Effector memory CD8-positive, alpha-beta T cell (primary cell): ENCODE data around the gene SREBF1.

Experiments used
- ATAC-seq: fragments of 150-1000 bp; cut with Tn5 transposase; replicated peaks from 2 replicates; pipeline ENCODE4 v1.10.0; 2021; ENCODE audit warnings: mild to moderate bottlenecking, moderate library complexity
- DNase-seq, 3 experiments: peaks; one replicate each; pipeline ENCODE4 v3.0.0; 2021
- H3K27ac Mint-ChIP-seq, 2 donors: one replicate each; pipeline ENCODE4 v1.8.0; 2022; ENCODE audit warnings: mild to moderate bottlenecking in 2 of 2, mixed read lengths in 2 of 2, moderate library complexity in 2 of 2
- H3K27me3 Mint-ChIP-seq, 2 donors: one replicate each; pipeline ENCODE4 v1.8.0; 2022; ENCODE audit warnings: mixed read lengths in 2 of 2
- H3K36me3 Mint-ChIP-seq: one replicate; pipeline ENCODE4 v1.8.0; 2022; ENCODE audit warnings: mild to moderate bottlenecking, moderate library complexity, mixed read lengths; ENCODE audit not compliant: insufficient read depth
- H3K4me1 Mint-ChIP-seq, 2 donors: one replicate each; pipeline ENCODE4 v1.8.0; 2022; ENCODE audit warnings: low read depth in 2 of 2, mixed read lengths in 2 of 2
- H3K4me3 Mint-ChIP-seq, 2 donors: one replicate each; pipeline ENCODE4 v1.8.0; 2022; ENCODE audit warnings: mild to moderate bottlenecking in 2 of 2, mixed read lengths in 2 of 2, moderate library complexity in 2 of 2
- H3K9me3 Mint-ChIP-seq, 2 donors: one replicate each; pipeline ENCODE4 v1.8.0; 2022; ENCODE audit warnings: mixed read lengths in 2 of 2

Gene SREBF1

DNA sequence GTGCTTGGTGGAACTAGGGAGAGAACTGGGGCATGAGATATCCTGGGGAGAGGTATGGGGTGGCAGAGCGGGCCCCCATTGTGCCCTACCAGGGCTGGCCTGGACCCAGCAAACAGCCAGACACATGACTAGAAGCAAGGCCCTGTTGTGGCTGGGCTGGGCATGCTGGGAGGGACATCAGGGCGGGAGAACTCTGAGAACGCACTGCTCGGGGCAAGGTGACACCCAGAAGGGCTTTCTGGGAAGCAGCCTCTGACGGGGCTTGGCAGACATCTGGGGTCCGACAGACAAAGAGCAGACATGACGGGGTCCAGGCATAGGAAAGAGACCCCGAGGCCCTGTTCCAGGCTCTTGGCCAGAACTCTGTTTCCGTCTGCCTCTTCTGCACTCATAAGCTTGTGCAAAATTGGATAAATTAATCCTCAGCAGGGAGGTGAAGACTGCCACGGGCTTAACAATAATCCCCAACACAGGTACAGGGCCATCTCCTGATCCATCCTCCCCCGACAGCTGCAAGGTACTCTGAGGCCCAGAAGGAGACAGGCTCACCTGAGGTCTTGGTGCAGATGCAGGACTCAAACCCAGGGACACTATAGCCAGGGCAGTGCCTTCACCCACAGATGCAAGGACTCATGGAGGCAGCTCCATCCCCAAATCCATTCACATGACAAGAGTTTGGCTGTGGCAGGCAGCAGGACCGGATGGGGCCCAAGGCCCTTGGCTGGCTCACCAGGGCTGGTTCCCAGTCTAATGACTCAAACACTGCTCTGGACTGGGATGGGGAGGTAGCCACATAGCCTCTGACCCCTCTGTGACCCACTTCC, 5.4 kb downstream of the SREBF1 start:
- Mint-ChIP-seq H3K9me3 (no peaks in the 10 kb centered on the region), H3K4me3 (no peak overlapping the region), H3K36me3 (peaks cover 69% of the 10 kb centered on the region), H3K27me3 (no peaks in the 10 kb centered on the region), H3K4me1 (peaks cover 44 to 52% of the 10 kb centered on the region in 2 donors), H3K27ac (peak overlapping the region; percentile 44 to 52)
- DNase-seq (no peak), ATAC-seq (no peak)

DNA sequence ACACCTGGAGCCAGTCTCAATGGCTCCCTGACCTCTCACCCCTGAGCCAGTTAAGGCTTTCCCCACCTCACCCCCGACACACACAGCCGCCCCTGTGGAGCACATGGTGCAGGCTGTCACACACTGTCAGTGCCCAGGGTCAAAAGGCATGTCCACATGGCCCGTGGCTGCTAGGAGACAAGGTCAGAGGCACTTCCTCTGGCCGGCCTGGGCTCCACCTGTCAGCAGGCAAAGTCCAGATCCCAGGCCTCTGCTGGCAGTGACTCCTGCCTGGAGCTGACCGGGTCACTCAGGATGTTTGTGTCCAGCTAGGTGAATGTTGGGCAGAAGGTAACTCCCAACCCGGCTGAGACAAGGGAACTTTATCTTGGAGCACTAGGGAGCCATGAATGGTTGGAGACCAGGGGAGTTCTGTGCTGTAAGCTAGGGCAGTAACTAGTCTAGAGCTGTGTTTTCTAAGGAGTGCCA, 6.0 kb downstream of the SREBF1 start:
- Mint-ChIP-seq H3K36me3 (peaks cover 64% of the 10 kb centered on the region), H3K27ac (peak overlapping the region; percentile 44 to 52), H3K4me3 (no peak overlapping the region), H3K27me3 (no peaks in the 10 kb centered on the region), H3K9me3 (no peaks in the 10 kb centered on the region), H3K4me1 (peaks cover 47 to 55% of the 10 kb centered on the region in 2 donors)
- DNase-seq: no peak
- no peak for ATAC-seq

DNA sequence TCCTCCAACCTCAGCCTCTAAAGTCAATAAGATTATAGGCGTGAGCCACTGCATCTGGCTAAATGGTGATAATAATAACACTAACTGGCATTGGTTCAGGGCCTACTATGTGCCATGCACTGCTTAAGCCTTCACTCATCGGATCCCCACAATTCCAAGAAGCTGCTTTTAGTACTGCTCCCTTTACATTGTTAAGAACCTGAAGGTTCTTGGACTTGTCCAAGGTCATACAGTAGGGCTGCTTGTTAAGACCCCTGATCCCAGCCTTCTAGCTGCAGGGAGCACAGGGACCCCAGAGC, 6.6 kb downstream of the SREBF1 start:
- no peak for DNase-seq
- Mint-ChIP-seq H3K36me3 (peaks cover 61% of the 10 kb centered on the region), H3K27me3 (no peaks in the 10 kb centered on the region), H3K4me1 (peaks cover 44 to 51% of the 10 kb centered on the region in 2 donors), H3K4me3 (no peak overlapping the region), H3K9me3 (no peaks in the 10 kb centered on the region), H3K27ac (no peak overlapping the region)
- no peak for ATAC-seq

DNA sequence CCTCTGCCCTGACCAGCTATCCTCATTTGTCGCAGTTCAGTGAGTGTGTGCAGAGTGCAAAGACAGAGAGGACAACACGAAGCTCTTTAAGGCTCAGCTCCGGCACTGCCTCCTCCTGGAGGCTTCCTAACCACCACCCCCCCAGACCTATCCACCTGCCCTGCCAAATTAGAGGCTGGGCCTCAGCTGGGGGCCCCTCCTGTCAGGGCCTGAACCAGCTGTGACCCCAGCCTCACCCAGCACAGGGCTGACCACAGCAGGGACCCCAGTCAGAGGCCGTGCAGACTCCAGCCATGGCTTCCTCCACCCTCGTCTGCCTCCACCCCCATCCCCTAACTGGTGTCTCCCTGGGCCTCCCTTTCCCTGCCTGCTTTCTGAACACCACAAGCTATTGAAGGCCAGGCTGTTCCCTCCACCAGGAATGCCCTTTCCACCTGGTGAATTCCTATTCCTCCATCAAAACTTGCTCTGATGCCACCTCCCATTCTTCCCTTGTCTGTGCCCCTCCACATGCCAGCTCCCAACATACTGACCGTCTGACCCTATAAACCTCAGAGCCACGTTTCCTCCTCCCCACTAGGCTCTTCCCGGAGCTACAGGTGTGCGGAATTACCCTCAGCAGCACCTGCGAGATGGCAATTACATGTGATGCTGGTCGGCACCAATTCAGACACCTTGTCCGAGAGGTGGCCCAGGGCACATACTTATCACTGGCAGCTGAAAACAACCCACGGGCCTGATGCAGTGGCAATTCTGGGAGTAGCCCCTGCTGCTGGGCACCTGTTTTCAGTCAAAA, 8.8 kb downstream of the SREBF1 start:
- H3K4me1 Mint-ChIP-seq: peaks cover 48 to 51% of the 10 kb centered on the region in 2 donors
- H3K9me3 Mint-ChIP-seq: no peaks in the 10 kb centered on the region
- H3K4me3 Mint-ChIP-seq: peak overlapping the region in 1 of 2 donors; percentile 28
- ATAC-seq (no peak), DNase-seq (no peak)
- peak overlapping the region in 1 of 2 donors; percentile 96 for H3K27ac Mint-ChIP-seq
- peaks cover 58% of the 10 kb centered on the region for H3K36me3 Mint-ChIP-seq
- no peaks in the 10 kb centered on the region for H3K27me3 Mint-ChIP-seq

DNA sequence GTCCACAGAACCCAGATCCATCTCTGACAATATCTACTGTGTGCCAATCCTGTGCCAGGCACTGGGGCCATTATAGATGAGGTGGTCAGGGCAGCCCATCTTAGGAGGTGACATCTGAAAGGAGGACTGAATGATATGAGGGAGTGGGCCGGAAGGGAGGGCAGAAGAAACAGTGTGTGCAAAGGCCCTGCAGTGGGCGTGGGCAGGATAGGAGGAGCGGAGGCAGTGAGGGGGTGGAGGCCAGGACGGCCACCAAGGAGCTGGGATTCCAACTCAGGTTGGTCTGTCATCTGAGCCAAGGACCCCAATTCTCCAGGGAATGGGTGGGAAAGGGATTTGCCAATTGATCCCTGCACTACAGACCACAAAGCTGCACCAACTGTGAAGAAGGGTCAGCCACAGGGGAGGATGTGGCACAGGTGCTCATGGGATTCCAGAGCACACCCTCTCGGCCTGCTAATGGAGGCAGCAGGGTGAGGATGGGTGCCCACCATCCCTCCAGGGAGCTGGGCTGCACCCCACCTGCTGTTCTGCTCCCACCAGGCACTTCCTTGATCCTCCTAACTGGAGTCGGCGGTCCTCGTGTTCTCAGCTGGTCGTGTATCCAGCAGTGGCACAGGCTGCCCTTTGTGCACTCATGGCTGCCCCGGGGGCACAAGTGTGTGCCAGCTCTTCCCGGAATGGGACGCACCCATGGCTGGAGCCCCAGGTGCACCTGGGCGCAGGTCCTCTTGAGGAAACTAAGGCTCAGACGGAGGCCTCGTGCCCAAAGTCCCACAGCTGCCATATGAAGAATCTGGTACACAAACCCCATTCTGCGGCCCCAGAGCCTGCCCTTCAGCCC, 9.6 kb downstream of the SREBF1 start:
- no peaks in the 10 kb centered on the region for H3K27me3 Mint-ChIP-seq
- ATAC-seq (no peak), DNase-seq (no peak)
- peaks cover 58% of the 10 kb centered on the region for H3K36me3 Mint-ChIP-seq
- no peaks in the 10 kb centered on the region for H3K9me3 Mint-ChIP-seq
- peak overlapping the region; percentile 96 to 97 for H3K27ac Mint-ChIP-seq
- H3K4me1 Mint-ChIP-seq: peaks cover 52 to 56% of the 10 kb centered on the region in 2 donors
- peak overlapping the region; percentile 59 to 67 for H3K4me3 Mint-ChIP-seq

DNA sequence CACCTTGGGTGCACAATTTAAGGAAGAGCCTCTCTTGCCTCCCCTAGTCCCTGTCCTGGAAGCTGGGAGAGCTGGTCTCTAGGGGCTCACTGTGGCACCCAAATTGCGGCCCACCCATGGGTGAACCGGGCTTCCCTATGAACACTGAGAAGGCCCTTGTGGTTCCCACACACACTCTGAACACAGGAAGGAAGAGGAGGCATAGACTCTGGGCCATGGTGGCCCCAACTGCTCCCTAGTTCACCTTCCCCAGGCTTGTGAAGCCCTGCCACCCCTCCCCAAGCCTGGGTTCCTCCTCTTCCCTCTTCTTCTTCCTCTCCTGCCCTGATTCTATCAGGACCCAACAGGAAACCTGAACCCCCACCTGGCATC, 10.5 kb downstream of the SREBF1 start:
- Mint-ChIP-seq H3K4me3 (peak overlapping the region; percentile 59 to 67), H3K27me3 (no peaks in the 10 kb centered on the region), H3K4me1 (peaks cover 50 to 52% of the 10 kb centered on the region in 2 donors), H3K9me3 (no peaks in the 10 kb centered on the region), H3K27ac (peak overlapping the region; percentile 96 to 97), H3K36me3 (peaks cover 53% of the 10 kb centered on the region)
- DNase-seq (no peak), ATAC-seq (peak; percentile 6)

- Mint-ChIP-seq H3K9me3 (no peaks in the 10 kb centered on the region), H3K27ac (peak overlapping the region; percentile 96 to 97), H3K4me3 (peak overlapping the region; percentile 75 to 83), H3K4me1 (peaks cover 54 to 58% of the 10 kb centered on the region in 2 donors), H3K36me3 (peaks cover 55% of the 10 kb centered on the region), H3K27me3 (no peaks in the 10 kb centered on the region)
- no peak for ATAC-seq
- DNase-seq: no peak
These were observed 11.8 kb downstream of the SREBF1 start for GRCh38 chr17:17824783-17825614.

DNA sequence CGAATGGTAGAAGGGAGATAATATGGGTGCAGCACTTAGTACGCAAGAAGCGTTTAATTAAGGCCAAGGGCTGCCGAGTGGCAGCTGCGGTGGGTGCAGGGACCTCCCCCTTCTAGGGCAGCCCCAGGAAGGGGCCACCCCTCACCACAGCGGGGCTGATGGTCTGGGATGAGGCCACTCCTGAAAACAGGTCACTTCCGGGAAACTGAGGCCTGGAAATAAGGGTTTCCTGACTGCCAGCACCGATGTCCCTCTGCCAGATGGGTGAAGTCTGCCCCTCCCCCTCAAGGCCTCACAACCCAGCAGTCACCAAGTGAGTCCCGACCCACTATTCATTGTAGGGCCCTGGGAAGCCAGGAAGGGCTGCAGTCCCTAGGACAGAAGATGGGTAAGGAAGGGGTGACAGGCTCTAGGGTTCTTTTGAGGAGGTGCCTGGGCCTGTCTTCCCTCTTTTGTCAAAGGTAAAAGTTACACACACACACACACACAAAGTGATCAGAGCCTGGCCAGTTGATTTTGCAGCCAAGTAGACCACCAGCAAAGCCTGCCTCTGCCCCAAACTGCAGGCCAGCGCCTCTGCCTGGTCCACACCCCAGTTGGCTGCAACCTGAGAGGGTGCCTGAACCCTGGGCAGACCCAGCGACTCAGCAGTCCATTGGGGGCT, 12.5 kb downstream of the SREBF1 start:
- Mint-ChIP-seq H3K9me3 (no peaks in the 10 kb centered on the region), H3K27ac (peak overlapping the region; percentile 96 to 97), H3K4me3 (peak overlapping the region; percentile 75 to 83), H3K27me3 (no peaks in the 10 kb centered on the region), H3K4me1 (peaks cover 55 to 61% of the 10 kb centered on the region in 2 donors), H3K36me3 (peaks cover 59% of the 10 kb centered on the region)
- ATAC-seq: peak; percentile 44
- DNase-seq: no peak

DNA sequence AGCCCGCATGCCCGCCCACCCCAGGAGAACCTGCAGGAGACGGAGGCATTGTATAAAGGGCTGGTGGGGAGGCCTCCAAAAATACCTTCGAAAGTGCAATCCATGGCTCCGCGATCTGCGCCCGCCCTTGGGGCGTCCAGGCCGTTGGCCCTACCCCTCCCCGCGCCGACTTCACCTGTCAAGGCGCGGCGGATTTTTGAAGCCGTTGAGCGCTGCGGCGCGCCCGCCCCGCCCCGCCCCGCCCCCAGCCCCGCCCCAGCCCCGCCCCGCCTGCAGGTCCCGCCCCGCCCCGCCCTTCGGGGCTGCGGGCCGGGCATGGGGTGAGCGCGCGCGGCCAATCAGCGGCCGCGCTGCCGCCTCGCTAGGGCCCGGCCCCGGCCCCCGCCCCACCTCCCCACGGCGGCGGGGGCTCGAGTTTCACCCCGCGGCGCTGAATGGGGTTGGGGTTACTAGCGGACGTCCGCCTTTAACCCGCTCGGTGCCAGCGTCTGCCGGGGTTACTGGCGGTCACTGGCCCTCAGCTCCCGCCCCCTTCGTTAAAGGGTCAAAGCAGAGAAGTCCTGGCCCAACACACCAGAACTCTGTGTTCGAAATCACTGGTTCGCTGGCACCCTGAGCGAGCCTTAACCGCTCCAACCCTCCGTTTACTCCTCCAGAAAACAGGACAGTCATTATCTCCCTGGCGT, 13.2 kb downstream of the SREBF1 start:
- H3K4me1 Mint-ChIP-seq: peaks cover 57 to 65% of the 10 kb centered on the region in 2 donors
- peak; percentile 75 to 79 (median 77) for DNase-seq
- peak; percentile 82 for ATAC-seq

DNA sequence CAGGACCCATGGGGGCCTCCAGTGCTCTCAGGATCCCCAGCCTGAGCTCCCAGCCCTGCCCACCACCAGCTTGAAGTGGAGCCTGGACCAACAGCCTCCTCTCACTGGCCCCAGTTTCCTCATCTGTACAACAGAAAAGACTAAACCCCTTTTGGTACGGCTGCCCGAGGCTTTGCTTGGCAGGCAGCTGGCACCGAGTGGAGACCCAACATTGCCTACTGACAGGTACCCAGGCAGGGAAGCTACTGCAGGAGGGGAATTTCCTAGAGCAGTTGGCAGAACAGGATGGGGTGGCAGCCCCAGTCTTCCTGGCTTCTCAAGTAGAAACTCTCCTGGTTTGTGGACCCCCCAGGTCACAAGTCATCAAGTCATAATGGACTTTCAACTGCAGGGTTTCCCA, 14.2 kb downstream of the SREBF1 start:
- Mint-ChIP-seq H3K4me1 (peaks cover 55 to 58% of the 10 kb centered on the region in 2 donors), H3K27me3 (no peaks in the 10 kb centered on the region), H3K9me3 (no peaks in the 10 kb centered on the region), H3K4me3 (peak overlapping the region; percentile 64 to 83), H3K36me3 (peaks cover 65% of the 10 kb centered on the region), H3K27ac (peak overlapping the region in 1 of 2 donors; percentile 55)
- ATAC-seq (no peak), DNase-seq (no peak)

More for the DNA sequence above, 13.2 kb downstream of the SREBF1 start:
- peaks cover 62% of the 10 kb centered on the region for H3K36me3 Mint-ChIP-seq
- peak overlapping the region; percentile 96 to 97 for H3K27ac Mint-ChIP-seq
- no peaks in the 10 kb centered on the region for H3K9me3 Mint-ChIP-seq
- H3K4me3 Mint-ChIP-seq: peak overlapping the region; percentile 75 to 83
- H3K27me3 Mint-ChIP-seq: no peaks in the 10 kb centered on the region

GRCh38 chr17:17822189-17822588, 14.6 kb downstream of the SREBF1 start:
- ATAC-seq (no peak), DNase-seq (no peak)
- Mint-ChIP-seq H3K4me3 (peak overlapping the region; percentile 64 to 83), H3K9me3 (no peaks in the 10 kb centered on the region), H3K27ac (peak overlapping the region in 1 of 2 donors; percentile 79), H3K4me1 (peaks cover 55% of the 10 kb centered on the region in 2 donors), H3K27me3 (no peaks in the 10 kb centered on the region), H3K36me3 (peaks cover 66% of the 10 kb centered on the region)
